ENCODE results near the gene ADGRL2. TPM values are rescaled to one million over a fixed set of nuclear protein-coding genes. Genes with fewer than 3 reads are reported as not detected.

The ADGRL2 gene
- total and polyA plus RNA-seq, 2 of the 4 experiments (the other 2 are of a cell fraction), result 17.0 to 42.7 TPM

DNA sequence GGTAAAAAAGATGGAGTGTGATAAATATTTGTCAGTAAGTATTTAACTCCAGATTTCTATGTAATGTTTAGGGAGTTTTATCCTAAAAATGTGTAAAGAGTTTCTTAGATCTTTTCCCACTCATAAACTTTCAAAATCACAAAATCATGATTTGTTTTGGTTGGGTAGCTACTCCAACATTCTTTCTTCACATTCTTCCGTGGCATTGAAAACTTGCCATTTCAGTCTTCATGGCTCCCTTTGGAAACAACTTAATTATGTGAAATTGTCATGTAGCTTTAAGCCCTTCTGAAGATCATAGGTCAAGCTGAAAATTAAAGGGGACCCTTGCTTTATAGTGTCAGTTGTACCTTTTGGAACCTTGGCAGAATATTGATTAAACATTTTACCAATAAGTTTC is 73.2 kb downstream of the ADGRL2 start:
- H3K4ac ChIP-seq (ENCODE audit: low read depth, low read length), result no peak overlapping the region
- ATAC-seq (ENCODE audit: low read depth) (no peak), DNase-seq (no peak)
- no peaks in the 10 kb centered on the region for H3K36me3 ChIP-seq (ENCODE audit: control insufficient read depth, insufficient read depth, low read length)
- no peak overlapping the region for H3K4me2 ChIP-seq (ENCODE audit: low read depth, low read length)
- H3K4me3 ChIP-seq (ENCODE audit: insufficient read depth, low read depth, low read length), result no peak overlapping the region
- no peak overlapping the region for H2BK5ac ChIP-seq (ENCODE audit: low read depth, low read length, poor library complexity, severe bottlenecking)
- H3K27me3 ChIP-seq (ENCODE audit: control insufficient read depth, insufficient read depth, low read length), result no peaks in the 10 kb centered on the region
- no peak overlapping the region for H2BK20ac ChIP-seq (ENCODE audit: low read depth, low read length)
- H3K79me1 ChIP-seq (ENCODE audit: low read depth in 1 of 2, low read length in 2 of 2), result no peaks in the 10 kb centered on the region
- H4K91ac ChIP-seq (ENCODE audit: insufficient read depth, low read depth, low read length), result no peak overlapping the region
- H3K27ac ChIP-seq (ENCODE audit: insufficient read depth, low read length), result no peak overlapping the region
- no peaks in the 10 kb centered on the region for H3K9me3 ChIP-seq (ENCODE audit: control insufficient read depth, insufficient read depth, low read length)
- in situ Hi-C loops (cut with MboI; ENCODE audit: low sequenced_read_pairs), result no loop called here
- H2AK5ac ChIP-seq (ENCODE audit: low read depth, low read length), result no peak overlapping the region
- WGBS, 2 experiments (ENCODE audit: extremely low coverage in 2 of 2, insufficient read length in 1 of 2), result no CpG with 5 or more reads among the region's 1 CpG
- dilution Hi-C loops (cut with HindIII; ENCODE audit: low sequenced_read_pairs, unreplicated experiment), result no loop called here
- no peak overlapping the region for H2AFZ ChIP-seq (replicated peaks; ENCODE audit: low read length, poor library complexity)
- H4K20me1 ChIP-seq (ENCODE audit: insufficient read depth, low read length), result no peaks in the 10 kb centered on the region
- no peaks in the 10 kb centered on the region for H3K4me1 ChIP-seq (ENCODE audit: control insufficient read depth, insufficient read depth, low read length)
- H2BK120ac ChIP-seq (ENCODE audit: low read depth, low read length), result no peak overlapping the region
- H4K5ac ChIP-seq (ENCODE audit: low read depth, low read length), result no peak overlapping the region
- ChIA-PET POLR2A (ENCODE audit: unreplicated experiment) (no interaction called here), CTCF (no interaction called here)
- H3K56ac ChIP-seq (ENCODE audit: extremely low read depth, insufficient read depth, low read length), result no peak overlapping the region
- no peak overlapping the region for H2BK15ac ChIP-seq (ENCODE audit: low read depth, low read length)
- TF ChIP-seq RFX5 (IDR thresholded peaks at IDR 0.05; ENCODE audit: low read depth, low read length) (no peak), SMC3 (IDR thresholded peaks at IDR 0.05; ENCODE audit: low read depth, low read length) (no peak), CHD1 (IDR thresholded peaks at IDR 0.05; ENCODE audit: low read depth, low read length) (no peak), MAFK (IDR thresholded peaks at IDR 0.05; ENCODE audit: low read depth, low read length) (no peak)
- TF ChIP-seq, protein P1, sequence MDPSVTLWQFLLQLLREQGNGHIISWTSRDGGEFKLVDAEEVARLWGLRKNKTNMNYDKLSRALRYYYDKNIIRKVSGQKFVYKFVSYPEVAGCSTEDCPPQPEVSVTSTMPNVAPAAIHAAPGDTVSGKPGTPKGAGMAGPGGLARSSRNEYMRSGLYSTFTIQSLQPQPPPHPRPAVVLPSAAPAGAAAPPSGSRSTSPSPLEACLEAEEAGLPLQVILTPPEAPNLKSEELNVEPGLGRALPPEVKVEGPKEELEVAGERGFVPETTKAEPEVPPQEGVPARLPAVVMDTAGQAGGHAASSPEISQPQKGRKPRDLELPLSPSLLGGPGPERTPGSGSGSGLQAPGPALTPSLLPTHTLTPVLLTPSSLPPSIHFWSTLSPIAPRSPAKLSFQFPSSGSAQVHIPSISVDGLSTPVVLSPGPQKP (IDR thresholded peaks at IDR 0.05; ENCODE audit: borderline replicate concordance, low read depth, low read length), result no peak
- H3K23ac ChIP-seq (ENCODE audit: low read depth, low read length), result no peak overlapping the region
- no peak overlapping the region for H3K9ac ChIP-seq (ENCODE audit: low read depth, low read length)
- no peak overlapping the region for H3K18ac ChIP-seq (ENCODE audit: low read depth, low read length)
- H2AK9ac ChIP-seq (replicated peaks; ENCODE audit: low read depth, low read length, poor library complexity), result no peak overlapping the region
- no TSS peak for BruUV-seq (replicated peaks)
- no peak overlapping the region for H3K14ac ChIP-seq (replicated peaks; ENCODE audit: low read depth, low read length)
- H3K9me1 ChIP-seq (ENCODE audit: insufficient read depth, low read length), result no peaks in the 10 kb centered on the region
- intact Hi-C loops (cut with micrococcal nuclease), result no loop called here
- H4K8ac ChIP-seq (ENCODE audit: low read depth in 2 of 2, low read length in 2 of 2), result no peak overlapping the region

Data from IMR-90 (cell line).